Ovary (tissue), 10 donors: Measurements from ENCODE around the gene C4orf54. TPM values are rescaled to one million over a fixed set of nuclear protein-coding genes. Genes with fewer than 3 reads are reported as not detected.

Experiments
- DNase-seq, 5 donors: peaks; one replicate each; pipeline ENCODE4 v3.0.0-alpha.2; 2019 to 2020
- H3K27ac ChIP-seq, 2 donors: fragments of 200-600 bp; one replicate each; pipeline versions ENCODE4 v1.5.1 to v1.8.0; 2019 to 2022
- H3K27me3 ChIP-seq: fragments of 200-600 bp; one replicate; pipeline ENCODE4 v1.8.0; 2022
- H3K36me3 ChIP-seq: fragments of 200-600 bp; sonication (generic); one replicate; pipeline ENCODE4 v1.5.1; 2019
- H3K4me1 ChIP-seq: one replicate; pipeline ENCODE4 v1.8.1; 2013; ENCODE audit warnings: mild to moderate bottlenecking, moderate library complexity; ENCODE audit not compliant: insufficient read depth
- H3K4me3 ChIP-seq: fragments of 200-600 bp; sonication (generic); one replicate; pipeline ENCODE4 v1.5.1; 2017
- H3K9me3 ChIP-seq, 2 donors: fragments of 200-600 bp in 1 of 2; sonication (generic) in 1 of 2; one replicate each; pipeline versions ENCODE4 v1.5.1 to v1.8.1; 2013 to 2019; ENCODE audit warnings: mild to moderate bottlenecking in 1 of 2, moderate library complexity in 1 of 2
- EP300 ChIP-seq: sonication (generic); formaldehyde crosslinking; IDR thresholded peaks from one replicate; pipeline ENCODE4 v1.6.1; 2017; ENCODE audit warnings: antibody characterized with exemption
- POLR2A ChIP-seq: fragments of 450-650 bp; IDR thresholded peaks from one replicate; pipeline ENCODE4 v1.6.1; 2017; ENCODE audit warnings: antibody characterized with exemption, mild to moderate bottlenecking, moderate library complexity
- WGBS, 3 donors: extraction: QIAGEN DNeasy Blood & Tissue Kit in 1 of 3; methylation state at CpG; one replicate each; pipeline versions ENCODE4 v1.1.5 to v1.1.7; 2013 to 2017; 5-methylcytosine and 5-hydroxymethylcytosine counted together
- intact Hi-C, 4 donors: fragments of 100-400 bp; cut with DNase I; formaldehyde crosslinking; loops; one replicate each; pipeline versions ENCODE4 v1.11.0 to v1.15.1; 2022 to 2023
- long read RNA-seq, 3 donors: library from polyadenylated mRNA in 2 of 3; unstranded in 2 of 3; transcript quantifications; one replicate each; pipeline ENCODE4 v2.0.0 and lab custom pipeline, GENCODE V29; 2021 to 2026
- polyA plus RNA-seq, 2 donors: library from polyadenylated mRNA; stranded (reverse); fragments of 200-250 nt in 1 of 2; fragments of 350-450 nt in 1 of 2; fragmentation: Illumina TruSeq in 1 of 2; extraction: RNeasy Lipid Tissue Mini Kit (QIAGEN cat#74804) in 1 of 2; gene quantifications; one replicate each; pipeline ENCODE4 v1.2.3, GENCODE V29; 2013 to 2014
- total RNA-seq, 7 donors: library from RNA; depleted of rRNA in 2 of 7; stranded (reverse); fragments of >200 nt in 2 of 7; fragmentation: NEBNext Ultra II Directional in 3 of 7; extraction: Animal tissue kit (Norgen Biotek cat#: 25700) in 3 of 7; gene quantifications; one replicate each; pipeline versions ENCODE4 v1.1.0 to v1.2.4, GENCODE V29; 2016 to 2023
- TF ChIP-seq, protein P1 (sequence below), 3 donors: fragments of 450-650 bp in 2 of 3; fragments of 200-600 bp in 1 of 3; IDR thresholded peaks; one replicate each; pipeline versions ENCODE4 v1.5.1 to v1.8.0; 2016 to 2022; ENCODE audit warnings: antibody characterized with exemption in 3 of 3, mild to moderate bottlenecking in 1 of 3
- donor health status: DM: no; HTN: no; CAD: no; lungs with moderate emphysema.
- donor health status: DM: no; HTN: no; CAD: no.
- donor health status: Bipolar disorder and iron deficiency.
- donor health status: DM: yes; HTN: yes; CAD: no.
- donor health status: DM: no; HTN: no; CAD: no.
- donor health status: DM: yes; HTN: yes; CAD: no.

C4orf54 gene
- under 1 TPM in 6 of 7 donors, not detected in 1; 0.05 to 0.15 (median 0.12) TPM for total RNA-seq
- under 1 TPM in 1 of 2 donors, not detected in 1; 0.06 TPM for polyA plus RNA-seq
- long read RNA-seq, donor 1 = 0 reads
- long read RNA-seq, donor 2 = 0 reads
- long read RNA-seq, donor 3 = 0 reads

DNA sequence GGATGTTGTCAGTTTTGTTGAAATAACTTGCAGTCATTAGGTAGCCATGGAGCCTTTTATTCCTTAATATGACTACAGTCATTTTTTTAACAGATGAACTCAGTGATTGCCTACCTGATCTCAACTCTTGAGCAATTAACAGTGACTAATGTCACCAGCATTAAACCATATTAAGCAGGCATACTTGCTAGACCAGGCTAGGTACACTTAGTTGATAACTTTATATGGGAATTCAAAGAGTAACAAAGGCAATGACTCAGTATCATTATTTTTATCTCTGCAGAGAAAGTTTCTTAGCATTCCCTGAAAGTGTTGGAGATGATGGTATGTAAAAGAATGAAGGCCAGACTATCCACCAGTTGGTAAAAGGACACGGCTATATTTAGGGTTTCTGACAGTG, at the start of gene C4orf54:
TSS of gene C4orf54 (minus strand) at position 31 of the 400 bp plus-strand sequence. CDS start 3,180 bp downstream, outside the sequence.
- H3K27ac ChIP-seq = no peak within 1 kb of the TSS

DNA sequence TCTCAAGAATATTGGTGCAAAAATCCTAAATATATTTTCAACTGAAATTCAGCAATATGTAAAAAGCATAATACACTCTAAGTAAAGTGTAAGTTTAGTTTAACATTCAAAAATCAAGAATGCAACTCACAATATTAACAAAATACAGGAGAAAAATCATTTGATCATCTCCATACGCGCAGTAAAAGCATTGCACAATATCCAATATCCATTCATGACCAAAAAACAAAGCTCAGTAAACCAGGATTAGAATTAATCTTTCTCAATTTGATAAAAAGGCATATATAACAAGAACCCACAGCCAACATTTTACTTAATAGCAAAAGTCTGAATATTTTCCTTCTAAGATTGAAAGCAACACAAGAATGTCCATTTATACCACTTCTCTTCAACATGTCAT, 48.3 kb upstream of the C4orf54 start:
- WGBS, 3 donors = 93 to 99% (median 97%) methylated on average over 2 of the region's 2 CpGs
- intact Hi-C loops = no loop called here
- TF ChIP-seq EP300 (no peak), POLR2A (no peak)
- TF ChIP-seq, protein P1, sequence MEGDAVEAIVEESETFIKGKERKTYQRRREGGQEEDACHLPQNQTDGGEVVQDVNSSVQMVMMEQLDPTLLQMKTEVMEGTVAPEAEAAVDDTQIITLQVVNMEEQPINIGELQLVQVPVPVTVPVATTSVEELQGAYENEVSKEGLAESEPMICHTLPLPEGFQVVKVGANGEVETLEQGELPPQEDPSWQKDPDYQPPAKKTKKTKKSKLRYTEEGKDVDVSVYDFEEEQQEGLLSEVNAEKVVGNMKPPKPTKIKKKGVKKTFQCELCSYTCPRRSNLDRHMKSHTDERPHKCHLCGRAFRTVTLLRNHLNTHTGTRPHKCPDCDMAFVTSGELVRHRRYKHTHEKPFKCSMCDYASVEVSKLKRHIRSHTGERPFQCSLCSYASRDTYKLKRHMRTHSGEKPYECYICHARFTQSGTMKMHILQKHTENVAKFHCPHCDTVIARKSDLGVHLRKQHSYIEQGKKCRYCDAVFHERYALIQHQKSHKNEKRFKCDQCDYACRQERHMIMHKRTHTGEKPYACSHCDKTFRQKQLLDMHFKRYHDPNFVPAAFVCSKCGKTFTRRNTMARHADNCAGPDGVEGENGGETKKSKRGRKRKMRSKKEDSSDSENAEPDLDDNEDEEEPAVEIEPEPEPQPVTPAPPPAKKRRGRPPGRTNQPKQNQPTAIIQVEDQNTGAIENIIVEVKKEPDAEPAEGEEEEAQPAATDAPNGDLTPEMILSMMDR (IDR thresholded peaks at IDR 0.05) = no peak

More for the DNA sequence above, at the start of gene C4orf54:
- Histone ChIP-seq H3K4me3 (no peak within 1 kb of the TSS), H3K9me3 (no peaks in the 10 kb centered on the region), H3K27me3 (no peaks in the 10 kb centered on the region), H3K36me3 (no peaks in the 10 kb centered on the region), H3K4me1 (peaks cover 10% of the 10 kb centered on the region)
- WGBS, 3 donors = 58 to 61% (median 59%) methylated on average over 1 of the region's 1 CpG
- intact Hi-C loops = no loop called here
- TF ChIP-seq EP300 = no peak
- TF ChIP-seq, protein P1 (IDR thresholded peaks at IDR 0.05) = no peak
- no peak for DNase-seq

DNA sequence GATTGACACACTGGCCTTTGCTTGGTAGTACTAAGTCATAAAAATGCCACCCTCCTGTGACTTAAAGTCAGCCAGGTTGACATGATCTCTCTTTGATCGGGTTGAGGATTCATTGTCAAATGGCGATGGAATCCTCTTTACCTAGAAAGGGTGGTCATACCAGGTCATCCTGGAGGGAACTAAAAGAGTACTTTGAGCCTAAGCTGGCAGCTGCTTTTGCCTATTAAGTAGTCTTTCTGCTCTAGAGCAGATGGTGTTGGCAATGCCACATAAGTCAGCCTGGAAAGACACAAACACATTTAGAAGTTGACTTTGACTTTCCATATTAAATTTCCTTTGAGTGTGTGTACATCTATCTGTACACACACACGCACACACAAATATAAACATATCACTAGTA, 39.2 kb upstream of the C4orf54 start:
- H3K4me3 ChIP-seq = no peak overlapping the region
- H3K27me3 ChIP-seq = no peaks in the 10 kb centered on the region
- TF ChIP-seq EP300 = no peak
- TF ChIP-seq POLR2A = no peak
- TF ChIP-seq, protein P1 (IDR thresholded peaks at IDR 0.05) = no peak
- 90 to 92% (median 91%) methylated on average over 3 of the region's 3 CpGs for WGBS, 3 donors
- H3K36me3 ChIP-seq = no peaks in the 10 kb centered on the region
- DNase-seq = no peak
- peaks cover 1% of the 10 kb centered on the region for H3K4me1 ChIP-seq
- H3K27ac ChIP-seq = no peak overlapping the region
- intact Hi-C loops = no loop called here
- H3K9me3 ChIP-seq = no peaks in the 10 kb centered on the region

More for the DNA sequence above, 48.3 kb upstream of the C4orf54 start:
- H3K36me3 ChIP-seq = no peaks in the 10 kb centered on the region
- H3K9me3 ChIP-seq = no peaks in the 10 kb centered on the region
- no peaks in the 10 kb centered on the region for H3K27me3 ChIP-seq
- H3K4me1 ChIP-seq = no peaks in the 10 kb centered on the region
- DNase-seq = no peak
- no peak overlapping the region for H3K27ac ChIP-seq
- H3K4me3 ChIP-seq = no peak overlapping the region

DNA sequence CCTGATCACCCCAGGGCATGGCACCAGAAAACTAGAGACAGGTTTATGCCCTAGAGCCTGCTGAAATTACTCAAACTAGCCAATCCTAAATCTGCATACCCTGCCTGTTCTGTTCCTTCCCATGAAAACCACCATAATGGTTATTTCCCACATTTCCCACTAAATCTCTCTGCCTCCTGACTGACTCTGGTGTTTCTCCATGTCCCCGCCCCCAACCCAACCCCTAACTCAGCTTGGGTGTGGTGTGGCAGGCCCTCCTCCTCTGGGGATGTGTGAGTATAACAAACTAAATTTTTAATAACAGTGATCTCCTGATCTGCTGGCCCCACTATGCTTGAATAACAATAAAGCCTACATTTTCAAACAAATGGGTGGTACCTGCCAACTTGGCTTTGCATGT, 35.5 kb upstream of the C4orf54 start:
- Histone ChIP-seq H3K9me3 (no peaks in the 10 kb centered on the region), H3K36me3 (peaks cover 2% of the 10 kb centered on the region), H3K27ac (no peak overlapping the region), H3K27me3 (no peaks in the 10 kb centered on the region), H3K4me1 (no peaks in the 10 kb centered on the region), H3K4me3 (no peak overlapping the region)
- no peak for TF ChIP-seq EP300
- no peak for TF ChIP-seq POLR2A
- TF ChIP-seq, protein P1 (IDR thresholded peaks at IDR 0.05) = no peak
- 78 to 96% (median 81%) methylated on average over 1 of the region's 1 CpG for WGBS, 3 donors
- no peak for DNase-seq
- intact Hi-C loops = no loop called here
